Measurements from ENCODE around the gene MORC4.

Gene MORC4

DNA sequence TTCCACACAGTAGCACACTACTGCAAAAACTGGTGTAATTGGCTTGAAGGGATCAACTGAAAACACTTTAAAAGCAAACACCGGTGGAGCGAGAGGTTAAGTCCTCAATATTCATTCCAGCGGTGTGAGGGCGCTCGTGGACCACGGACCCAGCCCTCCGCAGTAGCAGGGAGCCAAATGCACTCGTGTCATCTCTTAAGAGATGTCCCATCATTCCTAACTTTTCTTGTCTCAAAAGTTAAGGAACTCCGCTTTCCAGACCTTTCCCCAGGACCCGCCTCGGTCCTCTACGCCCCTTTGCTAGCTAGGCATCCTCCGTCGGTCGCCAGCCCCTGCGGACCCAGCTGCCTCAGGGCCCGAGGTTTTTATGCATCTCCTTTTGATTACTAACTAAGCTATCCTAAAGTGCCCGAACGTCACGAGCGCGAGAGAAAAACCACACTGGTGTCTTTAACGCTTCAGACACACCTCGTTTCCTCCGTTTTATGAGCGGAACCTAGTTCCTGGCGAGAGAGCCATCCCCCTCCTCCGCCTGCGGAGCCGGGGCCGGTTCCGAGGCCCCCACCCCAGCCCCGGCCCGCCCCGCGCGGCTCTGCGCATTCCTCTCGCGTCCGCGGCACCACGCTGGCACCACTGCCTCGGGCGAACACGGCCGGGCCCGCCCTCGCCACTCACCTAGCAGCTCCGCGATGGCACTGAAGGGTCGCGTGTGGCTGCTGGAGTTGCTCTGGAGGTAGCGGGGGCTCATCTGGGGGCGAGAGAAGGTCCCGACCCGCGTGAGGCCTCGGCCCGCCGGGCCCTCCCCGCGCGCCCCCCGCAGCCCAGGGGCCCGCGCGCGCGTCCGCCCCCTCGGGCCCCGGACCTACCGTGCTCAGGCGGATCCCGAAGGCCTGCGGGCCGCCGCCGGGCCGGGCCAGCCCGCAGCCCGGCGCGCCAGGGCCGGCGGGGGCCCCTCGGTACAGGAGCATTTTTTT, 723 bp downstream of the MORC4 start:
- TF ChIP-seq, protein P1, sequence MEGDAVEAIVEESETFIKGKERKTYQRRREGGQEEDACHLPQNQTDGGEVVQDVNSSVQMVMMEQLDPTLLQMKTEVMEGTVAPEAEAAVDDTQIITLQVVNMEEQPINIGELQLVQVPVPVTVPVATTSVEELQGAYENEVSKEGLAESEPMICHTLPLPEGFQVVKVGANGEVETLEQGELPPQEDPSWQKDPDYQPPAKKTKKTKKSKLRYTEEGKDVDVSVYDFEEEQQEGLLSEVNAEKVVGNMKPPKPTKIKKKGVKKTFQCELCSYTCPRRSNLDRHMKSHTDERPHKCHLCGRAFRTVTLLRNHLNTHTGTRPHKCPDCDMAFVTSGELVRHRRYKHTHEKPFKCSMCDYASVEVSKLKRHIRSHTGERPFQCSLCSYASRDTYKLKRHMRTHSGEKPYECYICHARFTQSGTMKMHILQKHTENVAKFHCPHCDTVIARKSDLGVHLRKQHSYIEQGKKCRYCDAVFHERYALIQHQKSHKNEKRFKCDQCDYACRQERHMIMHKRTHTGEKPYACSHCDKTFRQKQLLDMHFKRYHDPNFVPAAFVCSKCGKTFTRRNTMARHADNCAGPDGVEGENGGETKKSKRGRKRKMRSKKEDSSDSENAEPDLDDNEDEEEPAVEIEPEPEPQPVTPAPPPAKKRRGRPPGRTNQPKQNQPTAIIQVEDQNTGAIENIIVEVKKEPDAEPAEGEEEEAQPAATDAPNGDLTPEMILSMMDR (IDR thresholded peaks at IDR 0.05; ENCODE audit: low read depth, low read length) = peak; percentile 55
- DNase-seq (ENCODE audit: low read depth, low spot score) = peak; percentile 59
- H3K4me3 ChIP-seq (ENCODE audit: low read depth, low read length) = peak overlapping the region; percentile 51
- in situ Hi-C loops (cut with HindIII; ENCODE audit: low sequenced_read_pairs) = no loop called here

DNA sequence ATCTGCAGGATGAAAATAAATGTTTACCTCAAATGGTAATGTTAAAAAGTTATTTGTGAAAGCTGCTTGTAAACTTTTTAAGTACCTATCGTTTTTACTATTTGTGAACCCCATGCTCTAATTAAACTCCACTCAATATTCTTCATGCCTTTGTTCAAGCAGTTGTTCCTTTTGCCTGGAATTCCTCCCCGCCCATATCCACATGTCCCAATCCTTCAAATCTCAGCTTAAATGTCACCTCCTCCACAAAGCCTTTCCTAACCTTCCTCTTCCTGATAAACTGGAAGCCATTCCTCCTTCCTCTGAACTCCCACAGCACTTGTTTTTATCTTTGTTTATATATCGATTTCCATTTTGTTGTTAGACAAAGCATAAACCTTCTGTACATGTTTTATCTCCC, 2.4 kb downstream of the MORC4 start:
- in situ Hi-C loops (cut with HindIII; ENCODE audit: low sequenced_read_pairs) = no loop called here
- no peak for DNase-seq (ENCODE audit: low read depth, low spot score)
- H3K4me3 ChIP-seq (ENCODE audit: low read depth, low read length) = no peak overlapping the region
- TF ChIP-seq, protein P1 (IDR thresholded peaks at IDR 0.05; ENCODE audit: low read depth, low read length) = no peak

DNA sequence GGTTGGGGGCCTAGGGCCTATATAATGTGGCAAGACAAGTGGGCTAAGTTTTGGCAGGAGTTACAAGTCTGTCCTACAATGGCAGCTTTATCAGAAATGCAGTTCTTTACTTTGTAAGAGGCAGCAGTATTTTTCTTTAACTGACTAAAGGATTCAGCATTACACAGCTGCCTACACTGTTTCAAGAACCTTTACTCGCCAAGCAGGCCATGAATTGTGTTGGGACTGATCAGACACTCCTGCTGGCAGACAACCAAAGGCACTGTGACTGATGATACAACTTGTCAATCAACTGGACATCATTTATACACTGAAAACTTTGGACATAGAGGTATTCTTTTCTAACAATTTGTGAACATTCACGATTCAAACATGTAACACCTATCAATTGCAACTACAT, 4.3 kb downstream of the MORC4 start:
- TF ChIP-seq, protein P1 (IDR thresholded peaks at IDR 0.05; ENCODE audit: low read depth, low read length) = no peak
- H3K4me3 ChIP-seq (ENCODE audit: low read depth, low read length) = no peak overlapping the region
- DNase-seq (ENCODE audit: low read depth, low spot score) = no peak
- in situ Hi-C loops (cut with HindIII; ENCODE audit: low sequenced_read_pairs) = no loop called here

DNA sequence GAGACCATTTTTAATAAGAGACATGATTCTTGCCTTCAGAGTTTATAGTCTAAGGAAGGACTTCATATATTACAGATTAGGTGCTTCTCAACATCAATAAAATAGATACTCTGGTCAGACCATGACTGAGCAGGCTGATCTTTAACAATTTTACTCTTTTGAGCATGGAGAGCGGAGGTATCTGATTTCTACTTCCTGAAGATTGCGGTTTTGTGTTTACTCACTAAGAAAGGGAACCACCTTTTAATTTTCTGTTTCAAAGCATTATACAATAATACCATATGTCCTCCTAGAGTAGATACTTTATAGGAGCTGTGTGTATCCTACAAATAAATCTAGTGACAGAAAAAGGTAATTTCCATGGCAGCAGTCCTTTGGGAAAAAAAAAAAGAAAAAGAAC, 12.5 kb downstream of the MORC4 start:
- in situ Hi-C loops (cut with HindIII; ENCODE audit: low sequenced_read_pairs) = no loop called here
- TF ChIP-seq, protein P1 (IDR thresholded peaks at IDR 0.05; ENCODE audit: low read depth, low read length) = no peak
- no peak overlapping the region for H3K4me3 ChIP-seq (ENCODE audit: low read depth, low read length)
- no peak for DNase-seq (ENCODE audit: low read depth, low spot score)

DNA sequence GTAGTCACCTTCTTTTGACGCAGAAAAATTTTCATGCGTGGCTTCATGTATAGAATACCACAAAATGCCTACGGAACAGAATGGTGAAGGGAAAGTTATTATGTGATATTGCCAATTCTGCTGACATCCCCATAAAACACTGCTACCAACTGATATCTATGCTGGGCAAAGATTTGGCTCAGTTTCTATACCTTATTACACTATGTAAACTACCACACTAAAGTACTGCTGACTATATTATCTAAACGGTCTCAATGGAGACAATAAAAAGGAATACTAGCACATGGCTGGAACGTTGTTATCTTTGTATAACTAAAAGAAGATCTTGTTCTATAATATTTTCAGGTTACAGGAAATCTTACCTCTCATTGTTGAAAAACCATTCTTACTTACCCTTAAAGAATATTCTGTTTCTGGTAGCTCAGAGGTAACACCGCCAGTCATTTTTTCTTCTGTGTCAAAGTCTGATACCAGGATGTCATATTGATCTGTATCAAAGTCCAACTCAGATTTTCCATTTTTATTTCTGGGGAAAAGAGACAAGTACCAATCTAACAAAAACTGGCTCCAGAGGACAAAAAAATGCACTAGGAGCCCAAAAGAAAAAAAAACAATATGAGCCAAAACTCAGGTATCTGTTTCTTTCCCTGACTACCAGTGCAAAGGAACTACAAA, 18.9 kb downstream of the MORC4 start:
- H3K4me3 ChIP-seq (ENCODE audit: low read depth, low read length) = no peak overlapping the region
- DNase-seq (ENCODE audit: low read depth, low spot score) = no peak
- in situ Hi-C loops (cut with HindIII; ENCODE audit: low sequenced_read_pairs) = no loop called here
- TF ChIP-seq, protein P1 (IDR thresholded peaks at IDR 0.05; ENCODE audit: low read depth, low read length) = no peak

DNA sequence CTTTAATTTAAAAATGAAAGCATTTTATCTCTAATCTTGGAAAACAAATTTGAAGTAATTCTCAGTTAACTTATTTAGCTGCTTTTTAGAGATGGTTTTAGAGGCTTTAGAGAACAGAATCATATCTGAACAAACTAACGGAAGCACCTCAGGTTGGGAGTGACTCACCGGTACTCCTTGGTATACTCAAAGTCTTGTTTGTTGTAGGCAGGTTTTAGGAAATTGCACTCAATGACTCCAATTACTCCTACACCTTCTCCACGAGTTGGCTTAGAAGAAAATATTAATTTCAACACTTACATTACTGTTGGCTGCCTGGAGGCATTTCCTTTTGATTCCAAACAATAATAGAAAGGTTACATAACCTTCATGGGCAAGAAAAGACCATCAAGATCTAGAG, 23.6 kb downstream of the MORC4 start:
- DNase-seq (ENCODE audit: low read depth, low spot score) = no peak
- in situ Hi-C loops (cut with HindIII; ENCODE audit: low sequenced_read_pairs) = no loop called here
- TF ChIP-seq, protein P1 (IDR thresholded peaks at IDR 0.05; ENCODE audit: low read depth, low read length) = no peak
- no peak overlapping the region for H3K4me3 ChIP-seq (ENCODE audit: low read depth, low read length)
